Measurements from ENCODE around the gene ZNF564.
"Not testable (repeated sequence)": the region's sequence is repeated elsewhere in the genome, so short reads cannot be mapped to it uniquely, and the experiment has no call there.

The ZNF564 gene

GRCh38 chr19:12495002-12495802 is 56.1 kb downstream of the ZNF564 start:
- H3K27ac ChIP-seq (ENCODE audit: low read depth, low read length, poor library complexity, severe bottlenecking) = no peak overlapping the region
- H3K4me2 ChIP-seq (ENCODE audit: low read length) = peak overlapping the region; percentile 62
- no peaks in the 10 kb centered on the region for H4K20me1 ChIP-seq (ENCODE audit: insufficient read depth, low read length)
- 0 out of 2 replicates have a peak, but pooled peaks cover 3% of the 10 kb centered on the region for H3K9me3 ChIP-seq (ENCODE audit: low read length)
- H3F3A ChIP-seq (ENCODE audit: insufficient read depth, low read length) = 0 out of 2 replicates have a peak, but pooled peaks cover 3% of the 10 kb centered on the region
- no peaks in the 10 kb centered on the region for H3K27me3 ChIP-seq (ENCODE audit: insufficient read depth, low read length)
- TF ChIP-seq CTCF (IDR thresholded peaks at IDR 0.05; ENCODE audit: low read length) (peak; percentile 63), EZH2 (IDR thresholded peaks at IDR 0.05; ENCODE audit: borderline replicate concordance, low read length) (no peak)
- H3K4me1 ChIP-seq (ENCODE audit: insufficient read depth, low read length, severe bottlenecking) = peaks cover 12% of the 10 kb centered on the region
- peak overlapping the region; percentile 55 for H3K4me3 ChIP-seq (ENCODE audit: low read depth, low read length, poor library complexity, severe bottlenecking)
- peak overlapping the region; percentile 72 for H3K9ac ChIP-seq (ENCODE audit: low read length)
- H3K9me2 ChIP-seq (ENCODE audit: low read depth, low read length) = no peaks in the 10 kb centered on the region
- H2AFZ ChIP-seq (ENCODE audit: low read length) = peak overlapping the region; percentile 15; the same call in 1 of the 2 replicates
- H3K79me2 ChIP-seq (ENCODE audit: insufficient read depth, low read length) = no peaks in the 10 kb centered on the region
- H3K36me3 ChIP-seq (ENCODE audit: insufficient read depth, low read length) = no peaks in the 10 kb centered on the region

GRCh38 chr19:12494260-12494860 is 56.9 kb downstream of the ZNF564 start:
- TF ChIP-seq EZH2 (IDR thresholded peaks at IDR 0.05; ENCODE audit: borderline replicate concordance, low read length) (no peak), CTCF (IDR thresholded peaks at IDR 0.05; ENCODE audit: low read length) (no peak)
- no peaks in the 10 kb centered on the region for H3K36me3 ChIP-seq (ENCODE audit: insufficient read depth, low read length)
- no peak overlapping the region; the same call in 1 of the 2 replicates for H3K9ac ChIP-seq (ENCODE audit: low read length)
- 0 out of 2 replicates have a peak, but pooled peaks cover 3% of the 10 kb centered on the region for H3F3A ChIP-seq (ENCODE audit: insufficient read depth, low read length)
- no peaks in the 10 kb centered on the region for H4K20me1 ChIP-seq (ENCODE audit: insufficient read depth, low read length)
- peak overlapping the region; percentile 55 for H3K4me3 ChIP-seq (ENCODE audit: low read depth, low read length, poor library complexity, severe bottlenecking)
- H2AFZ ChIP-seq (ENCODE audit: low read length) = peak overlapping the region; percentile 15; the same call in 1 of the 2 replicates
- no peaks in the 10 kb centered on the region for H3K9me2 ChIP-seq (ENCODE audit: low read depth, low read length)
- peak overlapping the region; percentile 62; the same call in 1 of the 2 replicates for H3K4me2 ChIP-seq (ENCODE audit: low read length)
- H3K4me1 ChIP-seq (ENCODE audit: insufficient read depth, low read length, severe bottlenecking) = peaks cover 12% of the 10 kb centered on the region
- H3K9me3 ChIP-seq (ENCODE audit: low read length) = 0 out of 2 replicates have a peak, but pooled peaks cover 3% of the 10 kb centered on the region
- H3K27me3 ChIP-seq (ENCODE audit: insufficient read depth, low read length) = no peaks in the 10 kb centered on the region
- no peaks in the 10 kb centered on the region for H3K79me2 ChIP-seq (ENCODE audit: insufficient read depth, low read length)
- H3K27ac ChIP-seq (ENCODE audit: low read depth, low read length, poor library complexity, severe bottlenecking) = no peak overlapping the region

GRCh38 chr19:12486265-12486783 is 65.0 kb downstream of the ZNF564 start:
- H3K27me3 ChIP-seq (ENCODE audit: insufficient read depth, low read length); H3K9ac ChIP-seq (ENCODE audit: low read length); H3F3A ChIP-seq (ENCODE audit: insufficient read depth, low read length); H3K36me3 ChIP-seq (ENCODE audit: insufficient read depth, low read length); H3K4me3 ChIP-seq (ENCODE audit: low read depth, low read length, poor library complexity, severe bottlenecking); H4K20me1 ChIP-seq (ENCODE audit: insufficient read depth, low read length); H3K4me2 ChIP-seq (ENCODE audit: low read length); H3K27ac ChIP-seq (ENCODE audit: low read depth, low read length, poor library complexity, severe bottlenecking); H3K9me2 ChIP-seq (ENCODE audit: low read depth, low read length); H3K79me2 ChIP-seq (ENCODE audit: insufficient read depth, low read length); H3K9me3 ChIP-seq (ENCODE audit: low read length); H2AFZ ChIP-seq (ENCODE audit: low read length): not testable (repeated sequence)
- H3K4me1 ChIP-seq (ENCODE audit: insufficient read depth, low read length, severe bottlenecking) = peaks cover 28% of the 10 kb centered on the region
